Right ventricle myocardium inferior (tissue), 1 donor: ENCODE data around the gene GSS. TPM values are rescaled to one million over a fixed set of nuclear protein-coding genes. Genes with fewer than 3 reads are reported as not detected.

Experiments used
- ATAC-seq: fragments of 200-7000 bp; cut with Tn5 transposase; one replicate; pipeline ENCODE4 v1.9.1; 2020; ENCODE audit warnings: mild to moderate bottlenecking, moderate library complexity
- DNase-seq: peaks from one replicate; pipeline ENCODE4 v3.0.0; 2021; ENCODE audit errors: missing footprints
- intact Hi-C: fragments of 100-400 bp; cut with DNase I; formaldehyde crosslinking; loops from one replicate; pipeline ENCODE4 v1.11.0; 2022
- total RNA-seq: library from RNA; stranded (reverse); fragmentation: NEBNext Ultra II Directional; extraction: Animal tissue kit (Norgen Biotek cat#: 25700); gene quantifications from one replicate; pipeline ENCODE4 v1.2.1, GENCODE V29; 2021
- donor health status: DM: no; HTN: yes; CAD: no; lungs with severe emphysema.

The GSS gene
- total RNA-seq, 1 donor from 2014 or later, result 17.6 TPM

- no peak for ATAC-seq
- no peak for DNase-seq
- intact Hi-C loops, result no loop called here
Measured at GRCh38 chr20:34982270-34983088, 26.9 kb upstream of the GSS start.

GRCh38 chr20:34980543-34981233 is 25.1 kb upstream of the GSS start:
- ATAC-seq (peak; percentile 21), DNase-seq (no peak)
- intact Hi-C loops, result no loop called here

GRCh38 chr20:34979366-34980153 is 24.0 kb upstream of the GSS start:
- DNase-seq (no peak), ATAC-seq (peak; percentile 76)
- intact Hi-C loops, result no loop called here

- intact Hi-C loops, result no loop called here
- no peak for DNase-seq
- peak; percentile 5 for ATAC-seq
Measured at GRCh38 chr20:34978092-34978744, 22.6 kb upstream of the GSS start.

GRCh38 chr20:34977365-34978091 is 21.9 kb upstream of the GSS start:
- ATAC-seq (peak; percentile 70), DNase-seq (no peak)
- intact Hi-C loops, result no loop called here

- intact Hi-C loops, result no loop called here
- ATAC-seq, result no peak
- no peak for DNase-seq
Measured at GRCh38 chr20:34976286-34976685, 20.7 kb upstream of the GSS start.

GRCh38 chr20:34974246-34974645 is 18.6 kb upstream of the GSS start:
- ATAC-seq (no peak), DNase-seq (no peak)
- intact Hi-C loops, result no loop called here

- no peak for ATAC-seq
- intact Hi-C loops, result no loop called here
- no peak for DNase-seq
Measured at GRCh38 chr20:34971561-34972235, 16.1 kb upstream of the GSS start.

- ATAC-seq, result no peak
- DNase-seq, result no peak
- intact Hi-C loops, result no loop called here
Measured at GRCh38 chr20:34970846-34971560, 15.4 kb upstream of the GSS start.

GRCh38 chr20:34970193-34970840 is 14.7 kb upstream of the GSS start:
- DNase-seq, result no peak
- peak; percentile 58 for ATAC-seq
- intact Hi-C loops, result no loop called here

GRCh38 chr20:34968042-34968775 is 12.6 kb upstream of the GSS start:
- ATAC-seq (peak; percentile 14), DNase-seq (no peak)
- intact Hi-C loops, result no loop called here

GRCh38 chr20:34967421-34967820 is 11.8 kb upstream of the GSS start:
- ATAC-seq (no peak), DNase-seq (no peak)
- intact Hi-C loops, result no loop called here

- no peak for DNase-seq
- intact Hi-C loops, result no loop called here
- ATAC-seq, result no peak
Measured at GRCh38 chr20:34965051-34965450, 9.4 kb upstream of the GSS start.

GRCh38 chr20:34964486-34964885 is 8.9 kb upstream of the GSS start:
- intact Hi-C loops, result no loop called here
- no peak for DNase-seq
- ATAC-seq, result no peak

GRCh38 chr20:34956751-34957472 is 1.3 kb upstream of the GSS start:
- ATAC-seq (no peak), DNase-seq (no peak)
- intact Hi-C loops, result loop anchor here (10.0 kb wide), 1 partner anchor 318 kb away; the partner anchor contains the start of gene MMP24OS
